ENCODE measurements around the gene FLAD1.

Gene FLAD1

DNA sequence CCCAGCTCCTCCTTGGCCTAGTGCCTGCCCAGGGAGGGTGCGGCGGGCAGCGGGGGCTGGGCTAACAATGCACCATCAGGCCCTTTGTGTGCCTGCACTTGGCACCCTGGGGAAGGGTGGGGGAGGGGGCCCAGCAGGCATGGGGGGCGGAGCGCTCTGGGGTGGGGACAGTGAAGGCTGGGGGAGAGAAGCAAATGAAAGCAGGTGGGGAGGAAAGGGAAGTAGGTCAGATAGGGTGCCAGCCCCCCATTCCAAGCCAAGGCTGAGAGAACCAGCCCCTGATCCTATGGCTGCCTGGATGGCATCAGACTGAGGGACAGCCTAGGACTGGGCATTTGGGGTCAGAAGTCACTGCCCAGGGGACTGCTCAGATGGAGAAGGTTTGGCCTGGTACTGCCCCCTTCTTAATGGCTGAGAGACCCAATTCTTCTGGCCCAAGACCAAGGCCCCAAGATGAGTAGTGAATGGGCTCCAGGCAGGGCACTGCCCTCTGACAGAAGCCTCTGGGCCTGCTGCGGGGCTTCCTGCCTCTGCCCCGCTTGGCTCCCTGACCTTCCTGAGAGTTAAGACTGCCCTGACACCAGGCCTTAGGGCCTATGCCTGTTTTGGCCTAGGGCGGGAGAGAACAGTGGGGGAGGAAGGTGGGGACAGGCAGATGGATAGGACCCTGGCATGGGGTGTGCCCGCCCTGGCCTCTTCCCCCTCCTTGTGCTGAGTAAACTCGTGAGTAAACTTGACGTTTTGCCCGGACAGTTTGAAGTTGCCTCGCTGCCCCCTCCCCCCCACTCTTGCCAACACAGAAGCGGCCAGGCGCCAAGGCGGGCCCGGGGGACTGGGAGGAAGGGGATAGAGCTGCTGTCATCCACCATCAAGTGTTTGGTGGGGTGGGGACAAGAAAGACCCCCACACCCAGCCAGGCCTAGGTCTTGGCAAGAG is 22.2 kb downstream of the FLAD1 start:
- Histone ChIP-seq H3K4ac (ENCODE audit: low read depth, low read length) (no peak overlapping the region), H3K56ac (ENCODE audit: low read length) (peak overlapping the region; percentile 17), H3K9ac (ENCODE audit: low read length) (no peak overlapping the region), H2BK120ac (ENCODE audit: low read depth, low read length) (no peak overlapping the region), H3K4me2 (ENCODE audit: low read length) (no peak overlapping the region), H3K4me3 (ENCODE audit: low read length) (no peak overlapping the region), H3K79me2 (ENCODE audit: control insufficient read depth, insufficient read depth, low read length) (peaks cover 21% of the 10 kb centered on the region), H4K8ac (ENCODE audit: low read depth, low read length) (no peak overlapping the region), H3K36me3 (ENCODE audit: control insufficient read depth, insufficient read depth, low read length) (no peaks in the 10 kb centered on the region), H3K79me1 (ENCODE audit: low read length) (peaks cover 5% of the 10 kb centered on the region), H2AK5ac (ENCODE audit: low read length) (no peak overlapping the region), H3K4me1 (ENCODE audit: control insufficient read depth, low read depth, low read length) (peaks cover 15% of the 10 kb centered on the region), H3K27me3 (ENCODE audit: insufficient read depth, low read length, poor library complexity) (no peaks in the 10 kb centered on the region), H3K18ac (ENCODE audit: low read length) (no peak overlapping the region), H3K23ac (ENCODE audit: low read length) (no peak overlapping the region), H4K5ac (ENCODE audit: low read length) (no peak overlapping the region), H3K27ac (ENCODE audit: low read depth, low read length) (no peak overlapping the region), H2BK15ac (replicated peaks; ENCODE audit: low read depth) (no peak overlapping the region), H2BK5ac (ENCODE audit: low read length) (no peak overlapping the region)
- no CpG with 5 or more reads among the region's 17 CpGs for WGBS (ENCODE audit: extremely low coverage, insufficient coverage, low lambda C conversion rate)
- no peak for DNase-seq

- Histone ChIP-seq H3K4ac (ENCODE audit: low read depth, low read length) (no peak overlapping the region), H3K9ac (ENCODE audit: low read length) (no peak overlapping the region), H2AK5ac (ENCODE audit: low read length) (no peak overlapping the region), H2BK5ac (ENCODE audit: low read length) (no peak overlapping the region), H3K56ac (ENCODE audit: low read length) (no peak overlapping the region), H4K8ac (ENCODE audit: low read depth, low read length) (no peak overlapping the region), H3K27ac (ENCODE audit: low read depth, low read length) (no peak overlapping the region), H3K4me2 (ENCODE audit: low read length) (no peak overlapping the region), H3K79me2 (ENCODE audit: control insufficient read depth, insufficient read depth, low read length) (peaks cover 21% of the 10 kb centered on the region), H2BK15ac (replicated peaks; ENCODE audit: low read depth) (no peak overlapping the region), H3K36me3 (ENCODE audit: control insufficient read depth, insufficient read depth, low read length) (no peaks in the 10 kb centered on the region), H2BK120ac (ENCODE audit: low read depth, low read length) (no peak overlapping the region), H4K5ac (ENCODE audit: low read length) (no peak overlapping the region), H3K79me1 (ENCODE audit: low read length) (peaks cover 7% of the 10 kb centered on the region), H3K4me3 (ENCODE audit: low read length) (no peak overlapping the region), H3K4me1 (ENCODE audit: control insufficient read depth, low read depth, low read length) (peaks cover 15% of the 10 kb centered on the region), H3K27me3 (ENCODE audit: insufficient read depth, low read length, poor library complexity) (no peaks in the 10 kb centered on the region), H3K18ac (ENCODE audit: low read length) (no peak overlapping the region), H3K23ac (ENCODE audit: low read length) (no peak overlapping the region)
- WGBS (ENCODE audit: extremely low coverage, insufficient coverage, low lambda C conversion rate): no CpG with 5 or more reads among the region's 2 CpGs
- DNase-seq: peak; percentile 74
Measured at GRCh38 chr1:155006601-155007101, 23.5 kb downstream of the FLAD1 start.

GRCh38 chr1:155007251-155007828 is 24.2 kb downstream of the FLAD1 start:
- no peak overlapping the region for H4K8ac ChIP-seq (ENCODE audit: low read depth, low read length)
- H3K27ac ChIP-seq (ENCODE audit: low read depth, low read length): no peak overlapping the region
- H2BK120ac ChIP-seq (ENCODE audit: low read depth, low read length): no peak overlapping the region
- no CpG with 5 or more reads among the region's 6 CpGs for WGBS (ENCODE audit: extremely low coverage, insufficient coverage, low lambda C conversion rate)
- no peak for DNase-seq
- H3K79me1 ChIP-seq (ENCODE audit: low read length): peaks cover 7% of the 10 kb centered on the region
- no peak overlapping the region for H3K4me2 ChIP-seq (ENCODE audit: low read length)
- H3K4me1 ChIP-seq (ENCODE audit: control insufficient read depth, low read depth, low read length): peaks cover 19% of the 10 kb centered on the region
- H3K79me2 ChIP-seq (ENCODE audit: control insufficient read depth, insufficient read depth, low read length): peaks cover 21% of the 10 kb centered on the region
- no peak overlapping the region for H3K4me3 ChIP-seq (ENCODE audit: low read length)
- H3K18ac ChIP-seq (ENCODE audit: low read length): no peak overlapping the region
- no peak overlapping the region for H3K4ac ChIP-seq (ENCODE audit: low read depth, low read length)
- H2BK15ac ChIP-seq (replicated peaks; ENCODE audit: low read depth): no peak overlapping the region
- no peak overlapping the region for H3K9ac ChIP-seq (ENCODE audit: low read length)
- H2AK5ac ChIP-seq (ENCODE audit: low read length): no peak overlapping the region
- no peak overlapping the region for H3K56ac ChIP-seq (ENCODE audit: low read length)
- H3K36me3 ChIP-seq (ENCODE audit: control insufficient read depth, insufficient read depth, low read length): no peaks in the 10 kb centered on the region
- H2BK5ac ChIP-seq (ENCODE audit: low read length): no peak overlapping the region
- H3K27me3 ChIP-seq (ENCODE audit: insufficient read depth, low read length, poor library complexity): no peaks in the 10 kb centered on the region
- no peak overlapping the region for H4K5ac ChIP-seq (ENCODE audit: low read length)
- no peak overlapping the region for H3K23ac ChIP-seq (ENCODE audit: low read length)

GRCh38 chr1:155008015-155008941 is 25.1 kb downstream of the FLAD1 start:
- H4K8ac ChIP-seq (ENCODE audit: low read depth, low read length): no peak overlapping the region
- H3K4ac ChIP-seq (ENCODE audit: low read depth, low read length): no peak overlapping the region
- H3K36me3 ChIP-seq (ENCODE audit: control insufficient read depth, insufficient read depth, low read length): no peaks in the 10 kb centered on the region
- H3K23ac ChIP-seq (ENCODE audit: low read length): peak overlapping the region; percentile 18
- H3K18ac ChIP-seq (ENCODE audit: low read length): no peak overlapping the region
- H3K56ac ChIP-seq (ENCODE audit: low read length): peak overlapping the region; percentile 83
- no peak overlapping the region for H3K4me2 ChIP-seq (ENCODE audit: low read length)
- peaks cover 7% of the 10 kb centered on the region for H3K79me1 ChIP-seq (ENCODE audit: low read length)
- H3K4me1 ChIP-seq (ENCODE audit: control insufficient read depth, low read depth, low read length): peaks cover 21% of the 10 kb centered on the region
- DNase-seq: peak; percentile 38
- H3K79me2 ChIP-seq (ENCODE audit: control insufficient read depth, insufficient read depth, low read length): peaks cover 16% of the 10 kb centered on the region
- H3K27me3 ChIP-seq (ENCODE audit: insufficient read depth, low read length, poor library complexity): no peaks in the 10 kb centered on the region
- no peak overlapping the region for H2BK15ac ChIP-seq (replicated peaks; ENCODE audit: low read depth)
- H3K4me3 ChIP-seq (ENCODE audit: low read length): no peak overlapping the region
- H2AK5ac ChIP-seq (ENCODE audit: low read length): no peak overlapping the region
- peak overlapping the region; percentile 35 for H4K5ac ChIP-seq (ENCODE audit: low read length)
- WGBS (ENCODE audit: extremely low coverage, insufficient coverage, low lambda C conversion rate): no CpG with 5 or more reads among the region's 16 CpGs
- no peak overlapping the region for H2BK5ac ChIP-seq (ENCODE audit: low read length)
- H3K9ac ChIP-seq (ENCODE audit: low read length): peak overlapping the region; percentile 42
- no peak overlapping the region for H2BK120ac ChIP-seq (ENCODE audit: low read depth, low read length)
- no peak overlapping the region for H3K27ac ChIP-seq (ENCODE audit: low read depth, low read length)

DNA sequence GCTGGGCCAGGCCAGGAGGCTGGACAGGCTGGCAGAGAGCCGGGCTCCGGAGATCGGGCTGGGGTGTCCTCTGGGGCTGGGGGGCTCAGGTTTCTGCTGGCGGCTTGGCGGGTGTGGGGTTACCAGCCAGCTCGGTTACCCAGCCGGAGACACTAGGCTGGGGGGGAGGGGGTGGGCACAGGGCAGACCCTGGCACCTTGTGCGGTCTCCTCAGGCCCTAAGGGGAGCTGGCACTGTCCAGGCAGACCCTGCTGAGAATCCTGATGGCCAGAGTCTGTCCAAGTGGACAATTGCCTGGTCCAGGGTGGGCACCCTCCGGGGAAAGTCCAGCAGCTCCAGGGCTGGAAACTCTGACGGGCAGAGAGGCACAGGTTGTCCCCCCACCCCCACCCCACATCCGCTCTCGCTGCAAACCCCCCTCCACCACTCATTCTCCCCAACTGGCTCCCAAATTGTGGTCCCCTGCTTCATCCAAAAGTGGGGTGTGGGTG is 26.1 kb downstream of the FLAD1 start:
- Histone ChIP-seq H3K4ac (ENCODE audit: low read depth, low read length) (peak overlapping the region; percentile 10), H3K79me2 (ENCODE audit: control insufficient read depth, insufficient read depth, low read length) (peaks cover 13% of the 10 kb centered on the region), H3K36me3 (ENCODE audit: control insufficient read depth, insufficient read depth, low read length) (no peaks in the 10 kb centered on the region), H3K4me2 (ENCODE audit: low read length) (no peak overlapping the region), H3K56ac (ENCODE audit: low read length) (peak overlapping the region; percentile 83), H3K18ac (ENCODE audit: low read length) (no peak overlapping the region), H2AK5ac (ENCODE audit: low read length) (no peak overlapping the region), H2BK5ac (ENCODE audit: low read length) (no peak overlapping the region), H2BK15ac (replicated peaks; ENCODE audit: low read depth) (no peak overlapping the region), H3K27me3 (ENCODE audit: insufficient read depth, low read length, poor library complexity) (no peaks in the 10 kb centered on the region), H3K4me1 (ENCODE audit: control insufficient read depth, low read depth, low read length) (peaks cover 24% of the 10 kb centered on the region), H3K4me3 (ENCODE audit: low read length) (no peak overlapping the region), H3K27ac (ENCODE audit: low read depth, low read length) (no peak overlapping the region), H3K23ac (ENCODE audit: low read length) (no peak overlapping the region), H3K9ac (ENCODE audit: low read length) (peak overlapping the region; percentile 46), H4K8ac (ENCODE audit: low read depth, low read length) (no peak overlapping the region), H3K79me1 (ENCODE audit: low read length) (peaks cover 6% of the 10 kb centered on the region), H2BK120ac (ENCODE audit: low read depth, low read length) (no peak overlapping the region), H4K5ac (ENCODE audit: low read length) (no peak overlapping the region)
- DNase-seq: no peak
- WGBS (ENCODE audit: extremely low coverage, insufficient coverage, low lambda C conversion rate): no CpG with 5 or more reads among the region's 12 CpGs
